ENCODE data around the gene CIB1. TPM values are rescaled to one million over a fixed set of nuclear protein-coding genes. Genes with fewer than 3 reads are reported as not detected.

CIB1 gene
- total RNA-seq, 1 experiment from 2014 or later: 39.7 TPM

- intact Hi-C loops (cut with micrococcal nuclease; ENCODE audit: unreplicated experiment): no loop called here
- Histone ChIP-seq H3K4me1 (ENCODE audit: insufficient read depth, low read length, poor library complexity, severe bottlenecking) (peaks cover 5% of the 10 kb centered on the region), H3K9me3 (ENCODE audit: low read depth, low read length, poor library complexity, severe bottlenecking) (no peaks in the 10 kb centered on the region), H3K36me3 (ENCODE audit: insufficient read depth, low read length, poor library complexity, severe bottlenecking) (no peaks in the 10 kb centered on the region), H3K27ac (ENCODE audit: low read depth, low read length, poor library complexity, severe bottlenecking) (no peak overlapping the region), H3K4me3 (ENCODE audit: low read depth, low read length, poor library complexity, severe bottlenecking) (no peak overlapping the region), H3K27me3 (replicated peaks; ENCODE audit: insufficient read depth, low read depth, low read length, poor library complexity) (no peaks in the 10 kb centered on the region)
- POLR2A ChIA-PET (ENCODE audit: low non-redundant PET): no interaction called here
- no TSS peak for BruUV-seq (replicated peaks)
- CTCF ChIA-PET: no interaction called here
- DNase-seq (ENCODE audit: low spot score): no peak
- no peak for TF ChIP-seq EZH2 (IDR thresholded peaks at IDR 0.05; ENCODE audit: borderline replicate concordance, low read depth, low read length, poor library complexity, severe bottlenecking)
- no peak for TF ChIP-seq CTCF (conservative IDR thresholded peaks at IDR 0.05; ENCODE audit: low read depth, low read length)
Measured at GRCh38 chr15:90217671-90218394, 15.9 kb downstream of the CIB1 start.

GRCh38 chr15:90214553-90215196 lies 19.1 kb downstream of the CIB1 start:
- intact Hi-C loops (cut with micrococcal nuclease; ENCODE audit: unreplicated experiment): no loop called here
- TF ChIP-seq CTCF (conservative IDR thresholded peaks at IDR 0.05; ENCODE audit: low read depth, low read length) (peak; percentile 35; the same call in 1 of the 2 replicates), EZH2 (IDR thresholded peaks at IDR 0.05; ENCODE audit: borderline replicate concordance, low read depth, low read length, poor library complexity, severe bottlenecking) (no peak)
- no peak overlapping the region for H3K4me3 ChIP-seq (ENCODE audit: low read depth, low read length, poor library complexity, severe bottlenecking)
- H3K27me3 ChIP-seq (replicated peaks; ENCODE audit: insufficient read depth, low read depth, low read length, poor library complexity): no peaks in the 10 kb centered on the region
- CTCF ChIA-PET: interaction anchor here (0.6 to 0.7 kb wide), 3 partner anchors 10 to 27 kb away, joined by 3 to 4 read pairs (median 3); no protein-coding TSS in a partner anchor
- H3K36me3 ChIP-seq (ENCODE audit: insufficient read depth, low read length, poor library complexity, severe bottlenecking): no peaks in the 10 kb centered on the region
- BruUV-seq (replicated peaks): no TSS peak
- peaks cover 31% of the 10 kb centered on the region for H3K4me1 ChIP-seq (ENCODE audit: insufficient read depth, low read length, poor library complexity, severe bottlenecking)
- H3K27ac ChIP-seq (ENCODE audit: low read depth, low read length, poor library complexity, severe bottlenecking): no peak overlapping the region
- no peaks in the 10 kb centered on the region for H3K9me3 ChIP-seq (ENCODE audit: low read depth, low read length, poor library complexity, severe bottlenecking)
- no peak for DNase-seq (ENCODE audit: low spot score)
- POLR2A ChIA-PET (ENCODE audit: low non-redundant PET): interaction anchor here (0.7 kb wide), 1 partner anchor 626 kb away, joined by 9 read pairs; no protein-coding TSS in a partner anchor

GRCh38 chr15:90213818-90214204 lies 19.9 kb downstream of the CIB1 start:
- POLR2A ChIA-PET (ENCODE audit: low non-redundant PET): no interaction called here
- no peak for TF ChIP-seq CTCF (conservative IDR thresholded peaks at IDR 0.05; ENCODE audit: low read depth, low read length)
- no peak for TF ChIP-seq EZH2 (IDR thresholded peaks at IDR 0.05; ENCODE audit: borderline replicate concordance, low read depth, low read length, poor library complexity, severe bottlenecking)
- Histone ChIP-seq H3K4me3 (ENCODE audit: low read depth, low read length, poor library complexity, severe bottlenecking) (no peak overlapping the region), H3K36me3 (ENCODE audit: insufficient read depth, low read length, poor library complexity, severe bottlenecking) (no peaks in the 10 kb centered on the region), H3K9me3 (ENCODE audit: low read depth, low read length, poor library complexity, severe bottlenecking) (no peaks in the 10 kb centered on the region), H3K27me3 (replicated peaks; ENCODE audit: insufficient read depth, low read depth, low read length, poor library complexity) (no peaks in the 10 kb centered on the region), H3K27ac (ENCODE audit: low read depth, low read length, poor library complexity, severe bottlenecking) (no peak overlapping the region), H3K4me1 (ENCODE audit: insufficient read depth, low read length, poor library complexity, severe bottlenecking) (peaks cover 34% of the 10 kb centered on the region)
- intact Hi-C loops (cut with micrococcal nuclease; ENCODE audit: unreplicated experiment): no loop called here
- CTCF ChIA-PET: no interaction called here
- no peak for DNase-seq (ENCODE audit: low spot score)
- no TSS peak for BruUV-seq (replicated peaks)

Data from A673 (cell line).